GM19025 (cell line): ENCODE data around the gene BMPR1A.

Experiments used
- ATAC-seq: cut with Tn5 transposase; IDR thresholded peaks from one replicate; pipeline ENCODE4 v1.9.1; 2021; ENCODE audit warnings: mild to moderate bottlenecking, low read depth, moderate library complexity; ENCODE audit not compliant: unreplicated experiment

The BMPR1A gene

GRCh38 chr10:86758189-86759072 lies 2.0 kb downstream of the BMPR1A start:
- no peak for ATAC-seq

GRCh38 chr10:86759073-86759672 lies 2.8 kb downstream of the BMPR1A start:
- ATAC-seq: no peak

- ATAC-seq: no peak
Observed at GRCh38 chr10:86763404-86763803, 7.0 kb downstream of the BMPR1A start.

- ATAC-seq: no peak
Observed at GRCh38 chr10:86765548-86765947, 9.1 kb downstream of the BMPR1A start.

- ATAC-seq: no peak
Observed at GRCh38 chr10:86768412-86769062, 12.1 kb downstream of the BMPR1A start.

- no peak for ATAC-seq
Observed at GRCh38 chr10:86769991-86770390, 13.6 kb downstream of the BMPR1A start.

- ATAC-seq: no peak
Observed at GRCh38 chr10:86770412-86770960, 14.1 kb downstream of the BMPR1A start.

- ATAC-seq: no peak
Observed at GRCh38 chr10:86773498-86773897, 17.1 kb downstream of the BMPR1A start.

GRCh38 chr10:86775056-86775869 lies 18.8 kb downstream of the BMPR1A start:
- ATAC-seq: peak; percentile 64

- no peak for ATAC-seq
Observed at GRCh38 chr10:86775870-86776180, 19.4 kb downstream of the BMPR1A start.

- ATAC-seq: no peak
Observed at GRCh38 chr10:86779220-86780017, 23.0 kb downstream of the BMPR1A start.

GRCh38 chr10:86782701-86783418 lies 26.4 kb downstream of the BMPR1A start:
- ATAC-seq: no peak

GRCh38 chr10:86785037-86785436 lies 28.6 kb downstream of the BMPR1A start:
- ATAC-seq: no peak

- no peak for ATAC-seq
Observed at GRCh38 chr10:86785968-86786367, 29.5 kb downstream of the BMPR1A start.

GRCh38 chr10:86786368-86786767 lies 29.9 kb downstream of the BMPR1A start:
- no peak for ATAC-seq

- no peak for ATAC-seq
Observed at GRCh38 chr10:86790394-86790793, 34.0 kb downstream of the BMPR1A start.

- no peak for ATAC-seq
Observed at GRCh38 chr10:86792461-86793167, 36.2 kb downstream of the BMPR1A start.

GRCh38 chr10:86793696-86794095 lies 37.3 kb downstream of the BMPR1A start:
- ATAC-seq: no peak
